PC-9 (cell line): ENCODE data around the gene LAPTM5.
A peak's percentile ranks its signal among the peaks of the same experiment; 100 is the strongest.

Source experiments
- CTCF ChIP-seq: fragments of 200-600 bp; sonication (generic); conservative IDR thresholded peaks from 2 replicates; pipeline ENCODE4 v1.6.1; 2017; ENCODE audit warnings: mixed run types, antibody characterized with exemption, mild to moderate bottlenecking, moderate library complexity
- EZH2 ChIP-seq: fragments of 200-600 bp; sonication (generic); IDR thresholded peaks from 2 replicates; pipeline ENCODE4 v1.8.0; 2017; ENCODE audit warnings: antibody characterized with exemption, low read depth

- TF ChIP-seq CTCF, result peak; percentile 60
- TF ChIP-seq EZH2, result no peak
Measured at GRCh38 chr1:30715216-30715615, 42.4 kb downstream of the LAPTM5 start.
